Activated CD4-positive, CD25-positive, alpha-beta regulatory T cell treated with anti-CD3 and anti-CD28 coated beads, Interleukin-2, amount 50 U/mL, for 24 hours (primary cell): ENCODE data around the gene USP7.
"Not testable (repeated sequence)": the region's sequence is repeated elsewhere in the genome, so short reads cannot be mapped to it uniquely, and the experiment has no call there.

Source experiments
- ATAC-seq, 2 donors: fragments of 150-1000 bp; cut with Tn5 transposase; one replicate each; pipeline ENCODE4 v1.10.0; 2021; ENCODE audit warnings: mild to moderate bottlenecking in 1 of 2, moderate library complexity in 1 of 2

USP7 gene

DNA sequence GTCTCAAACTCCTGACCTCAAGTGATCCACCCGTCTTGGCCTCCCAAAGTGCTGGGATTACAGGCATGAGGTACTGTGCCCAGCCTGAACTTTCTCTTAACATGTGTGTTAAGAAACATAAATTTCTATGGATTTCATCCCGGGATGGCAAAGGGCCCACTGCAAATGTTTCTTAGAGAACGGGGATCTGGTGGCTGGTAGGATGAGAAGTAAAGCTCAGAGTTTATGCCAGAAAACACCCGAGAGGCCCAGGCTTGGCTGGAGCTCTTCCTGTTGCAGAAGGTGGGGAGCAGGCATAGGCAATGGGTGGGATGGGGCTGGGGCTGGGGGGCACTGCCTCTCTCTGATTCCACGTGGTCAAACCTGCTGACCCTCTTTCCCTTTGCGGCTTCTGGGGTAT is 89.3 kb downstream of the USP7 start:
- no peak for ATAC-seq

DNA sequence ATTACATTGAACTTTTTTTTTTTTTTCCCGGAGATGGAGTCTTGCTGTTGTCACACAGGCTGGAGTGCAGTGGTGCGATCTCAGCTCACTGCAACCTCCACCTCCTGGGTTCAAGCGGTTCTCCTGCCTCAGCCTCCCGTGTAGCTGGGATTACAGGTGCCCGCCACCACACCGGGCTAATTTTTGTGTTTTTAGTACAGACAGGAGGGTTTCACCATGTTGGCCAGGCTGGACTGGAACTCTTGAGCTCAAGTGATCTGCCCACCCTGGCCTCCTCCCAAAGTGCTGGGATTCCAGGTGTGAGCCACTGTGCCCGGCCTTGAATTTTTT is 89.9 kb downstream of the USP7 start:
- ATAC-seq, result not testable (repeated sequence)

DNA sequence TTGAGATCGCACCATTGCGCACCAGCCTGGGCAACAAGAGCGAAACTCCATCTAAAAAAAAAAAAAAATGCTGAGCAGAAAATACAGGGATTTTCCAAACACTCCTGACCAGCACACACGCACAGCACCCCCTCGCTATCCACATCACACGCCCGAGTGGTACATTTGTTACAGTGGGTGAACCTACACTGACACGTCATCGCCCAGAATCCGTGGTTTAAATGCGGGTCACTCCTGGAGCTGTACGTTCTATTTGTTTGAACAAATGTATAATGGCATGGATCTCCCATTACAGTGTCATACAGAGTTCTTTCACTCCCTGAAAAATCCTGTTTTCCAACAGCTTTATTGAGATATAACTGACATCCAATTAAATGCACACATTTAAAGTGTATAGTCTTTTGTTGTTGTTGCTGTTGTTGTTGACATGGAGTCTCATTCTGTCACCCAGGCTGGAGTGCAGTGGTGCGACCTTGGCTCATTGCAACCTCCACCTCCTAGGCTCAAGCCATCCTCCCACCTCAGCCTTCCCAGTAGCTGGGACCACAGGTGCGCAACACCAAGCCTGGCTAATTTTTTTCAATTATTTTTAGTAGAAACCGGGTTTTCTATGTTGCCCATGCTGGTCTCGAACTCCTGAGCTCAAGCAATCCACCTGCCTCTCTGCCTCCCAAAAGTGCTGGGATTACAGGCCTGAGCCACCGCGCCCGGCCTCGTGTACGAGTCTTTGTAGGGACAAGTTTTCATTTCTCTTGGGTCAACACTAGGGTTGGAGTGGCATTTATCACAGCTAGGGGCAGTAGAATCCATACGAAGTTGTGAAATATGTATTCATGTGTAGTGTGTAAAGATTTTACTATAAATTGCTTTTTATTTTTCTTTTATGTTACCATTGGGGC is 90.5 kb downstream of the USP7 start:
- no peak for ATAC-seq

DNA sequence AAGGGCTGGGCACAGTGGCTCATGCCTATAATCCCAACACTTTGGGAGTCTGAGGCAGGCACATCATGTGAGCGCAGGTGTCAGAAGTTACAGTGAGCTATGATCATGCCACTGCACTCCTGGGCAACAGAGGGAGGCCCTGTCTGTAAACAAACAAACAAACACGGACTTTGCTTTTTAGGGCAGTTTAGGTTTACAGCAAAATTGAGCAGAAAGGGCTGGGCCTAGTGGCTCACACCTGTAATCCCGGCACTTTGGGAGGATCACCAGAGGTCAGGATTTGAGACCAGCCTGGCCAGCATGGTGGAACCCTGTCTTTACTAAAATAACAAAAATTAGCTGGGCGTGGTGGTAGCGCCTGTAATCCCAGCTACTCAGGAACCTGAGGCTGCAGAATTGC is 91.6 kb downstream of the USP7 start:
- ATAC-seq, result no peak

DNA sequence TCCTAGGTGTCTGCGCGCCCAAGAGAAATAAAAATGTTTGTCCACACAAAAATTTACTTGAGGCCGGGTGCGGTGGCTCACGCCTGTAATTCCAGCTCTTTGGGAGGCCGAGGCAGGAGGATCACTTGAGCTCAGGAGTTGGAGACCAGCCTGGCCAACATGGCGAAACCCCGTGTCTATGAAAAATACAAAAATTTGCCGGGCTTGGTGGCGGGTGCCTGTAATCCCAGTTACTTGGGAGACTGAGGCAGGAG is 93.8 kb downstream of the USP7 start:
- ATAC-seq, result not testable (repeated sequence)

DNA sequence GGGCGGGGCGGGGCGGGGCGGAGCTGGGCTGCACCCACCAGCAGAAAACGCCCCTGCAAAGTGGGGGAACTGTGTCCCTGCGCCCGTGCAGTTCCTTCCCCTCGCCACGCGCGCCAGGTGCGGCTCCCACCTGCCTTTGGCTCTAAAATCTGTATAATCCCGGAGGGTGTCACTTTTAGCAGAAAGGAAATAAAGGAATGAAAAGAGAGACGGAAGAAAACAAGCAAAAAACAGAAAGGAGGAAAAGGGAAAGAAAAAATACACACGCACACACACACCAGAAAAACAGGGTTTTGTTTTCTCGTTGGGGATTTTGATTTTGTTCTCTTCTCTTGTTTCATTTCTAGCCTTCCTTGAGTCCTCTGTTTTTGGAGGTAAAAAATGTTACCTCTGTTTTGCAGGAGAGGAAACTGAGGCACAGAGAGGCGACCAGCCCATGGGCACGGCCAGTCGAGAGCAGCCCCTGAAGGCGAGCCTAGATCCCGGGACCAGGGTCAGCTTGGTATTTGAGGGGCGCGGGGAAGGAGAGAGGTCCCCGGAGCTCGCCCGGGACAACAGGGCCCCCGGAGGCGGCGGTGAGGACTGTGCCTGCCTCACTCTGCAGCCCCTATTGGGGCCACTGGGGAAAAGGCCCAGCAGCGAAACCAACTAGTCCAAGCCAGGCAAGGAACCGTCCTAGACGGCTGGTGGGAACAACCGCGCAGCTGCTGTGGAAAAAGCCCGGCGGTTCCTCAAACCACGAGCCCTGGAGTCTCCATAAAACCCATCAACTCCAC is 94.3 kb downstream of the USP7 start:
- no peak for ATAC-seq

DNA sequence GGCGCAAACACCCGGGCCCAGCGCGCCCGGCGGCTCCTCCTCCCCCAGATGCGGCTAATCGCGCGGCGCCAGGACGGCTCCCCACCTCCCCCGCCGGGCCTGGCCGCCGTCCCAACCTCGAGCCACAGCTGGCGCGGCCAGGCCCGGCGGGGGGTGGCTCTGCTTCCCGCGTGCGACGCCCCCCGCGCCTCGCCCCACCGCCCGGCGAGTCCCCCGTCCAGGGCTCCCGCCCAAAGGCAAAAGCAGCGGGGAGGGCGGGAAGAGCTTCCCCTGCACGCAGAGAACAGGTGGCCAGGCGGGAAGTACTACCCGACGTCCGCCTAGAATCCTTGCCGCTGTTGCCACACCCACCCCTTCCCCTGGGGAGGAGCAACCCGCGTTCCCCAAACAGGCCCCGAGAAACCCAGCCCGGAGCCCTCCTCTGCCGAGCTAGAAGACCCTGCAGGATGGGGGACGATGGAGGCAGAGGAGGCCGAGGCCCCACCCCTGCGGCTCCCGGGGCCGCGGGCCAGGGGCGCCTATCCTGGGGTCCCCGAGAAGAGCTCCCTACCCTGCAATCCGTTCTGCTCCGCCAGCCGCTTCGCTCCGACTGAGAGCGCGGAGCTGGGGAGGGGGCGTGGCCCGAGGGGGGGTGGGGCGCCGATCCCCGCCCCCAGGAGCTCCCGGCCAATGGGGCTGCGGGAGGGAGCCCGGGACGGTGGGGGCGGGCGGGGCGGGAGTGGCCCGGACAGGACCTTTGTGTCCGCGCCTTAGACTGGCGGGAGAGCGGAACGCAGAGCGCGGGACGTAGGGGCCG is 95.1 kb downstream of the USP7 start, which contains the start of gene CARHSP1:
TSS of gene CARHSP1 (minus strand) at position 591 of the 796 bp plus-strand sequence. CDS start 9,678 bp downstream, outside the sequence.
- ATAC-seq, result peak; percentile 74 to 81

DNA sequence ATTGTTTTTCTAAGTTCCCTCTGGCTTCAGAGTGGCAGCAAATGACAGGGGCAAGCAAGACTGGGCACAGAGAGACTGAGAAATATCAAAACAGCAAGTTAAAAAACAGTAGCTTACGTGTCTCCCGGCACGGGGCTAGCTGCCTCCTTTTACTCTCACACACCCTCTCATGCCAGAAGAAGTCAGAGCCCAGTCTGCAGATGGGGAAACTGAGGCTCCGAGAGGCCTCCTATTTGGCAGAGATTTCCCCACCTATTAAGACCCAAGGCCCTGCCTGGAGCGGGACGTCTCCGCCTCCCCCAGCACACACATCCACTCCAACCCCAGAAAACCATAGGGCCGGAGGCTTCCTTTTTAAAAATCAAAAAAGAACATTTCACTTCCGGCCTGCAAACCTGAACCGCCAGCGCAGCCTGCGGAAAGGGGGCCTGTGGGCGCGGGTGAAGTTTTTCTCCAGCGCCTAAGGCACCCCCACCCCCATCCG is 95.7 kb downstream of the USP7 start:
- ATAC-seq, result peak in 1 of 2 donors; percentile 3

DNA sequence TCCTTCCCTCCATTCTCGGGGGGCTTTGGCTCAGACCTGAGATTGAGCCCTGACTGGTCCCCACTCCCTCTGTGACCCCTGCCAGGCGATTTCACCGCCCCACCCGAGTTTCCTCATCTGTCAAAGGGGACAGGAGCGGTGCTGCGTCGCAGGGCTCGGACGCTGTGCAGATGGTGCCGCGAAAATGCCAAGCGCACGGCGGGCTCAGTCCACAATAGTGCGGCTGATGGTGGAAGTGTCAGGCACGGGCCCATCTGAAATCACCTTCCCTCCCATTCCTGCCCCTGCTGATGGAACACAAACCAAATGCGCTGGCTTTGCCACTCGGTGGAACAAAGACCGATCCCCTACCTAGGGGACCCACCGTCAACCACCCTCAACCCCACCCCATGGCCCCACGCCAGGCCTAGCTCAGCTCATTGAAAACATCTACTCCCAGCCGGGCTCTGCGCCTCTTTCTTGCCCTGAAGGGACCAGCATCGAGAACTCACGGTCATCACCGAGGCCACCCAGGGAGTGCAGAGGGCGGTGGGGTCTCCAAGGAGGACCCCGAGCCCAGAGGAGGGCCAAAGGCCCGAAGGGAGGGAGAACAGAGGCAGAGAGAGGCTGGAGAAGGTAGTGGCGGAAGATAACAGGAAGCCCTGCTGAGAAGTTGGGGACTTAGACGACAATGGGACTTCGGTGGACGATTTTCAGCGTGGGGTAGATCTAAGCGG is 96.3 kb downstream of the USP7 start:
- no peak for ATAC-seq

DNA sequence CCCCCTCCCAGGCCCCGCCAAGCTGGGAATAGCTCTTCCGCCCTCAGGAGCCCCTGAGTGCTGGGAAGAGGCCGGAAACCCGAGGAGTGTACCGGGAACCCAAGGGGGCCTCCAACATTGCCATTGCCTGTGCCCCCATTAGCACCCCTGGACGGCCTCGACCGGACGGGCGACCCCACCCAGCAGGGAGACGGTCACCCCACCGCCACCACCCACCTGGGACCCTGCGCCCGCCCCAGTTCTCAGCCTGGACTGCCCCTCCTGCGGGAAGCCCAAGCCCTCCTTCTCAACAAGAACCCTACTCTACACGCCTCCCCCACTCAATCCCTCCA is 96.9 kb downstream of the USP7 start:
- no peak for ATAC-seq

DNA sequence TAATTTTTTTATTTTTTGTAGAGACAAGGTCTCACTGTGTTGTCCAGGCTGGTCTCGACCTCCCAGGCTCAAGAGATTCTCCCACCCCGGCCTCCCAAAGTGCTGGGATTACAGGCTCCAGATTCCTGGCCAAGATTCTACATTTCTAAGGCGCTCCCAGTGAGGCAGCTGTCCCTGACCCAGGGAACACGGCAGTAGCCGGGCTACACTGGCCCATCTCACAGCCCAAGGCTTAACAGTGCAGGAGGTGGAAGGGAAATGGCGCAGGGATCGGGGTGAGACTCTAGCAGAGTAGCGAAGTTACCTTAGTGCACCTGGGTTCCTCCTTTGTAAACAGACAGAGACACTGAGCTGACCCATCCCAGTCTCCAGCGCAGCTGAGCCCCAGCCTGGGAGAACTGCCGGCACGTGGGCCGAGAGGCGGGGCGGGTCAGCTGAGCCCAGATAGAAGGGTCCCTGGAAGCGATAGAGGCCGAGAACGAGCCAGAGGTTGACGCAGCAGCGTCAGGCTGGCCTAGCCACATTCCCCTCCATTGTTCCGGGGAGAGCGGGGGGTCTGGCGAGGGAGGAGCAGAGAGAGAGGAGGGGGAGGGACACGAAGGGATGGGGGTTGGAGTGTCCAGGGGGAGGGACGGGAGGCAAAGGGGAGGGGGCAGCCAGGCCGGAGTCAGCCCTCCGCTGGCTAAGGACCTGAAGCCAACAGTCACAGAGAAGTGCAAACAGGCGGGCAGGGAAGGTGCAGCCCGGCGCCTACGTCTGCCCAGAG is 97.4 kb downstream of the USP7 start:
- ATAC-seq, result no peak

DNA sequence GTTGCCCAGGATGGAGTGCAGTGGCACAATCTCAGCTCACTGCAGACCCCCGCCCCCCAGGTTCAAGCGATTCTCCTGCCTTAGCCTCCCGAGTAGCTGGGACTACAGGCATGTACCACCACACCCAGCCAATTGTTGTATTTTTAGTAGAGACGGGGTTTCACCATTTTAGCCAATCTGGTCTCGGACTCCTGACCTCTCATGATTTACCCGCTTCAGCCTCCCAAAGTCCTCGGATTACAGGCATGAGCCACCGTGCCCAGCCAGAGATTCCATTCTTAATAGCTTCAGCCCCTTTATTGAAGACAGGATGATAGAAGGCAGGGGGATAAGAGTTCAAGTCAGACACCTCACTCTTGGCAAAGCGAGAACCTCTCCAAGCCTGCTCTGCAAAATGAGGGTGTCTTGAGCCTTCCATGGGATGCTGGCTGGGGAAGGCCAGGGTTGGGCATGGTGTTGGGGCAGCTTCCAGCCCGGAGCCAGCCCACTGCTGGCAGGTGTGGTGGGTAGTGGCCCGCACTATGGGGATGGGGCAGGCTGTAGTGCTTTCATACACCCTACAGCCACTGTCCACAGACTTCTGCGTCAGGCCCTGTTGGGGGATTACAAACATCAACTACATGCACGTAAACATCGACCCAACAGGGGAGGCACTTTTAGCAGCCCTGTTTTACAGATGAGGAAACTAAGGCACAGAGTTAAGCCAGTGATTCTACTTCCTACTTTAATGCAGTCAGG is 98.4 kb downstream of the USP7 start:
- ATAC-seq, result no peak

DNA sequence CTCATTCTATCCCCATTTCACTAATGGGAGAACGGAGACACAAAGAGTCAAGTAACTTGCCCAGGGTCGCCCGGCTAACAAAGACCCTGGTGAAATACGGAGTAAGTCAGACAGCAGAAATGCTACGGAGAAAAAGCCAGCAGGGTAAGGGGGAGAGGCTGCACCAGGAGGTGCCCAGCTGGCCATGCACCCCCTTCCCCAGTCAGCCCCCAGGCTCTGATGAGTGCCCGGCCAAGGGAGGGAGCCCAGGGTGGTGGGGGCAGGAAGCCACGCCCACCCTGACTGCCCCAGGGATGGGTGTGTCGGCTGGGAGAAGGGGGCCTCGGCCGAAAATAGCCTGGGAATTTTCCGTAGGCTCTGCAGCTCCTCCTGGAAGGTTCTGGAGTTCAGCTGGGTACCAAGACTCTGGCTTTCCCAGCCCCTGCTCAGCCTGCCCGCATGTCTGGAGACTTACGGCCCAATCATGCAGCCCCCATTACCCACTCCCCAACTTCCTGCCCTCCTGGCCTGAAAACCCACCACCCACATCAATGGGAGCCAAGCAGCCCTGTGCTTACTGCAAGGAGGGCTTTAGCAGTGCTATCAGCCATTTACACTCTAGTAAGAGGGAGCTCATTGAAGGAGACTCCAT is 99.1 kb downstream of the USP7 start:
- ATAC-seq, result no peak

DNA sequence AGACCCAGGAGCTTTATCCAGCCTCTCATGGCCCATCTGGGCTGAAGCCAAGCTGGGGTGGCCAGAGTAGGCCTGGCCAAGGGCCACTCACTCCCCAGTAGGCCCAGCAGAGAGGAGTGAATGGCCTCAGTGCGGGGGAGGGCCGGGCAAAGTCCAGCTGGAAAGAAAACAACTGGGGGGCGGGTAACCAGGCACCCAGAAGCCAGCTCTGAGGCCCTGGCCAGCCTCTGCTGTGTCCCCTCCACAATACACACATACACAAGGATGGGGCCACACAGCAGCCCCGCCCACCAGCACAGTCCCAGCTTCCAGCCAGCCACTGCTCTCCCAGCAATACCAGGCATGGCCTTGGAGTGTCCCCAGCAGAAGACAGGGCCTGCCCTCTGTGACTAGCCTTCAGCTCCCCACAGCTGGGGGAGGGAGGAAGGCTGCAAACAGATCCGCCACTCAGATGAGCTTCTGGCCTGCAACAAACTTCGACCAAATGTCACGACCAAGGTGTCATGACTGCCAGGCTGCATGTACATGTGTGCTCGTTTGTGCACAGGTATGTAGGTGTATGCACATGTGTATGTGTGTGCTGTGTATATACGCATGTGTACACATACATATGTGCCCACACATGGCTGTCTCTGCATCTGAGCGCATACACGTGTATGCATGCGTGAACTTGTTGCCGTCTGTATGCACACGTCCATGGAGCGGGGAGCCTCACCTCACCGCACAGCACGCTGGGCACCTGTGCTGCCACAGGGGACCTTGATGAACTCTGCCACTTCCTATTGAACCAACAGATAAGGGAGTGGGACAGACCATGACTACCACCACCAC is 99.9 kb downstream of the USP7 start:
- no peak for ATAC-seq

DNA sequence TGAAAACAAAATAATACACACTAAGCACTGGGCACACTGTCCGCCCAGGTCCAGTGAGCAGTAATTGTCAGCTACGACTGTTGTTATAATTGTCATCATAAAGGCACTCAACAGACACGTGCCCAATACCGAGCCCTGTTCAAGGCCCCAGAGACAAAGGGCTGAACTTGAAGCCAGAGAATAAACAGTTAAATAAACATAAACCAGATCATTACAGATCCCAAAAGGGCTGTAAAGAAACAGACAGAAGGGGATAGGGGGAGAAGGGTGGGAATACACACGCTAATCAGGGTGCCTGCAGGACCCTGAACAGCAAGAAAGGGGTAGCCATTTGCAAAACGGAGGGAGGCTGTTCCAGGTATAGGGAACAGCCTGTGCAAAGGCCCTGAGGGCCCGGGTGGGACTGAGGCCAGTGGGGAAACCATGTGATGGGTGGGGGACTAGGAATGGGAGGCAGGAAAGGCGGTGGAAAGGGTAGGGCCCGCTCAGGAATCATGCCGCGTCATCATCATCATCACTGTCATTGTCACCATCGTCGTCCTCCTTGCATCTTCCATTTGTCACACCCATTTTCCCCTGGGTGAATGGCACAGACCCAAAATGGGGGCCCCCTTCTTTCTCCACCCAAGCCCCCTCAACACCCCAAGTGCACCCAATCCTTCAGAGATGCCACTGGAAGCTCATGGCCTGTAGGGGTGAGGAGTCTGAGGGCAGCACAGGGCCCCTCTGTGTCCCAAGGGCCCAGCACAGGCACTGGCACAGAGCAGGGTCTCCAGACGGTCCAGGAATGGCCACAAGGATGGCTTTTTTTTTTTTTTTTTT is 101.2 kb downstream of the USP7 start:
- no peak for ATAC-seq

DNA sequence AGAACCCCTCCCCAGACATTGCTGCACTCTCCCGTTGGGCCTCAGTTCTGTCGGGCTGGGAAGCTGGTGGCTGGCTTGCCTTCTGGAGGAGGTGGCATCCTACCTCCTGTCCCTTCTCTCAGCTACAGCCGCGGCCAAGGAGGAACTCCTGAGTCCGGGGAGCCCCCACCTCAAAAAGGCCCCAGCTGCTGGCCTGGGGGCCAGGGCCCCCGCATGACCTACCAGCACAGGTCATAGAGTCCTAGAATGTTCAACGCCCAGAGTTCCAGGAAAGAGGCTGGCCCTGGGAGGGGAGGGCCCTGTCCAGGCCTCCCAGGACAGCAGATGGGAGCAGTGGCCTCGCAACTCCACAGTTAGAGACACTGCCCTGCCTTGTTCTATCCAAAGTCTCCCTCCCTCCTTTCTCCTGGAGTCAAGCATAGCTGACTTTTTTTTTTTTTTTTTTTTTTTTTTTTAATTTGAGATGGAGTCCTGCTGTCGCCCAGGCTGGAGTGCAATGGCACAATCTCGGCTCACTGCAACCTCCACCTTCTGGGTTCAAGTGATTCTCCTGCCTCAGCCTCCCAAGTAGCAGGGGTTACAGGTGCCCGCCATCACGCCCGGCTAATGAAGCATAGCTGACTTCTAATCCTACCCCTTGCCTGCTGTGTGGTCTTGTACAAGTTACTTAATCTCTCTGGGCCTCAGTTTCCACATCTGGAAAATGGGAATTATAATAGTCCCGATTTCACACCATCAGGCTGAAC is 102.0 kb downstream of the USP7 start:
- no peak for ATAC-seq

DNA sequence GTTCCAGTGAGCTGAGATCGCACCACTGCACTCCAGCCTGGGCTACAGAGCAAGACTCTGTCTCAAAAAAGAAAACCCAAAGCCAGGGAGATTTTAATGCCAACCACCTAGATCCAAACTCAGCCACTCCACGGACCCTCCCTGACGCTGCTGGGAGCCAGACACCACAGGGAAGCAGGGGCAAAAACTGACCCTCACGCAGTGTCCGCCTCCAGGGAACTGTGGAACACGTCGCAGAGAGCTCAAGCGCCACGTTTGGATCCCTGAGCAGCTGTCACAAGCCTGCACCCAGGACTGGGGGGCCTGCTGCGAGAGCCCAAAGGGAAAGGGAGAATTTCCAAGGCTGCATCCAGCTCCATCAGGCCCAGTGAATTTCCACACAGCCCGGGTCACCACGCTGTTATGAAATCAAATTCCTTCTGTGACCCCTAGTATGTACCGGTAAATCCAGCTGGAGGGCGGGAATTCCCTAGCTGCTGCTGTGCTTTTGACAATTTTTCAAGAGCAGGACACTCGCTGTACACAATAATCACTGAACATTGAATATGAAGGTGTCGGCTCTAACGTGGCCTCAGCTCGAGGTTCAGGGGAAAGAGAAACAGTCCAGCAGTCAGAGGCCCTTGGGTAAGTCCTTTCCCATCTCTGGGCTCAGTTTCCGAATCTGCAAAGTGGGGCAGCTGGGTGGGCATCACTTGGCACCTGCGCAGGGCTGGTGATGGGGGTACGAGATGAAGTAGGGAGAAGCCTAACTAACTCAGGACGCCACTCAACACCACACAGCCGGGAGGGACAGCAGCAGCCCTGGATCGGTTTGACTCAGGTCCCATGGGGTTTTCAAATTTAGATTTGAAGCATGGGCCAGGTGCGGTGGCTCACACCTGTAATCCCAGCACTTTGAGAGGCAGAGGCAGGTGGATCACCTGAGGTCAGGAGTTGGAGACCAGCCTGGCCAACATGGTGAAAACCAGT is 103.5 kb downstream of the USP7 start:
- no peak for ATAC-seq
